Measurements from ENCODE around the gene MYH10. TPM values are rescaled to one million over a fixed set of nuclear protein-coding genes. Genes with fewer than 3 reads are reported as not detected.

Gene MYH10
- total RNA-seq, 1 donor from 2014 or later = 13.2 TPM

DNA sequence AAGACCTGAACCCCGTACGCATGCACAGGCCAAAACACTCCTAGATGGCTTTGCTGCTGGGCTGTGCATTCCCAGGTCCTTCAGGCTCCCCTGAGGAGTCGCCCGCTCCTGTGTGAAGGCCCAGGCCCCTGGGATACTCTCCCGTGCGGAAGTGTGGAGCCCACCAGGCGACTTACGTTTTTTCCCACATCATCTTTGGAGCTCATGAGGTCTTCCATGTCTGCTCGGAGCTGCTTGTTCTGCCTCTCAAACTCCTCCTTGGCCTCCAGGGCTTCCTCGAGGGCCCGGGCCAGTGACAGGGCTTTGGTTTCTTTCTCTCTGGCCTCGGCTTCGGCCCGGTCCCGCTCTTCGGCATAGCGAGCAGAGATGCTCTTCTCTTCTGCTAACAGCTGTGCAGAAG, 138.4 kb downstream of the MYH10 start:
- no peak overlapping the region for H3K4me3 Mint-ChIP-seq (ENCODE audit: low read depth)
- H3K36me3 Mint-ChIP-seq (ENCODE audit: low read depth) = no peaks in the 10 kb centered on the region
- H3K27me3 Mint-ChIP-seq (ENCODE audit: low read depth) = no peaks in the 10 kb centered on the region
- no peaks in the 10 kb centered on the region for H3K4me1 Mint-ChIP-seq (ENCODE audit: low read depth)
- DNase-seq (ENCODE audit: low spot score) = no peak
- no peak overlapping the region for H3K27ac Mint-ChIP-seq
- intact Hi-C loops (cut with micrococcal nuclease) = no loop called here
- H3K9me3 Mint-ChIP-seq = no peaks in the 10 kb centered on the region

GRCh38 chr17:8490256-8491023, 140.1 kb downstream of the MYH10 start:
- Mint-ChIP-seq H3K36me3 (ENCODE audit: low read depth) (peaks cover 10% of the 10 kb centered on the region), H3K9me3 (no peaks in the 10 kb centered on the region), H3K27ac (no peak overlapping the region), H3K4me3 (ENCODE audit: low read depth) (no peak overlapping the region), H3K4me1 (ENCODE audit: low read depth) (no peaks in the 10 kb centered on the region), H3K27me3 (ENCODE audit: low read depth) (no peaks in the 10 kb centered on the region)
- no peak for DNase-seq (ENCODE audit: low spot score)
- intact Hi-C loops (cut with micrococcal nuclease) = no loop called here

GRCh38 chr17:8489841-8490240, 140.7 kb downstream of the MYH10 start:
- Mint-ChIP-seq H3K27me3 (ENCODE audit: low read depth) (no peaks in the 10 kb centered on the region), H3K4me1 (ENCODE audit: low read depth) (no peaks in the 10 kb centered on the region), H3K36me3 (ENCODE audit: low read depth) (peaks cover 13% of the 10 kb centered on the region), H3K27ac (no peak overlapping the region), H3K4me3 (ENCODE audit: low read depth) (no peak overlapping the region), H3K9me3 (peaks cover 2% of the 10 kb centered on the region)
- DNase-seq (ENCODE audit: low spot score) = no peak
- intact Hi-C loops (cut with micrococcal nuclease) = no loop called here

DNA sequence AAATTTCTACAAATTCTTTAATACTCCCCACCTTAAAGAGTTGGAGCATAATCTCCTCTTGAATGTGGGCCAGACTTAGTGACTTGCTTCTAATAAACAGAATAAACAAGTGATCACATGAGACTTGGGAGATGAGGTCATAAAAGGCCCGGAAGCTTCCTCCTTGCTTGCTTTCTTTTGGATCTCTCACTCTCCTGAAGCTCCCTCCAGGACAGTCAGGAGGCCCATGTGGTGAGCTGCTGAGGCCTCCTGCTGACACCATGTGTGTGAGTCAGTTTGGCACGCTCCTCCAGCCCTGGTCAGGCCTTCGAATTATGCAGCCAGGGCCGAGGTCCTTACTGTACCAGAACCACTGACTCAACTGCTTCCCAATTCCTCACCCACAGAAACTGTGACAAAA, 141.6 kb downstream of the MYH10 start:
- intact Hi-C loops (cut with micrococcal nuclease) = no loop called here
- Mint-ChIP-seq H3K27me3 (ENCODE audit: low read depth) (no peaks in the 10 kb centered on the region), H3K9me3 (peaks cover 6% of the 10 kb centered on the region), H3K4me3 (ENCODE audit: low read depth) (no peak overlapping the region), H3K4me1 (ENCODE audit: low read depth) (no peaks in the 10 kb centered on the region), H3K36me3 (ENCODE audit: low read depth) (peaks cover 19% of the 10 kb centered on the region), H3K27ac (no peak overlapping the region)
- no peak for DNase-seq (ENCODE audit: low spot score)

GRCh38 chr17:8488491-8488890, 142.0 kb downstream of the MYH10 start:
- Mint-ChIP-seq H3K36me3 (ENCODE audit: low read depth) (peaks cover 22% of the 10 kb centered on the region), H3K9me3 (peaks cover 6% of the 10 kb centered on the region), H3K4me3 (ENCODE audit: low read depth) (no peak overlapping the region), H3K27me3 (ENCODE audit: low read depth) (no peaks in the 10 kb centered on the region), H3K4me1 (ENCODE audit: low read depth) (no peaks in the 10 kb centered on the region), H3K27ac (no peak overlapping the region)
- no peak for DNase-seq (ENCODE audit: low spot score)
- intact Hi-C loops (cut with micrococcal nuclease) = no loop called here

GRCh38 chr17:8487743-8488142, 142.8 kb downstream of the MYH10 start:
- H3K4me1 Mint-ChIP-seq (ENCODE audit: low read depth) = no peaks in the 10 kb centered on the region
- no peaks in the 10 kb centered on the region for H3K27me3 Mint-ChIP-seq (ENCODE audit: low read depth)
- peaks cover 13% of the 10 kb centered on the region for H3K9me3 Mint-ChIP-seq
- intact Hi-C loops (cut with micrococcal nuclease) = no loop called here
- H3K36me3 Mint-ChIP-seq (ENCODE audit: low read depth) = peaks cover 29% of the 10 kb centered on the region
- H3K4me3 Mint-ChIP-seq (ENCODE audit: low read depth) = no peak overlapping the region
- no peak for DNase-seq (ENCODE audit: low spot score)
- no peak overlapping the region for H3K27ac Mint-ChIP-seq

- Mint-ChIP-seq H3K9me3 (peaks cover 14% of the 10 kb centered on the region), H3K36me3 (ENCODE audit: low read depth) (peaks cover 35% of the 10 kb centered on the region), H3K4me1 (ENCODE audit: low read depth) (no peaks in the 10 kb centered on the region), H3K27ac (no peak overlapping the region), H3K27me3 (ENCODE audit: low read depth) (no peaks in the 10 kb centered on the region), H3K4me3 (ENCODE audit: low read depth) (no peak overlapping the region)
- intact Hi-C loops (cut with micrococcal nuclease) = no loop called here
- no peak for DNase-seq (ENCODE audit: low spot score)
Observed at GRCh38 chr17:8487130-8487645, 143.3 kb downstream of the MYH10 start.

DNA sequence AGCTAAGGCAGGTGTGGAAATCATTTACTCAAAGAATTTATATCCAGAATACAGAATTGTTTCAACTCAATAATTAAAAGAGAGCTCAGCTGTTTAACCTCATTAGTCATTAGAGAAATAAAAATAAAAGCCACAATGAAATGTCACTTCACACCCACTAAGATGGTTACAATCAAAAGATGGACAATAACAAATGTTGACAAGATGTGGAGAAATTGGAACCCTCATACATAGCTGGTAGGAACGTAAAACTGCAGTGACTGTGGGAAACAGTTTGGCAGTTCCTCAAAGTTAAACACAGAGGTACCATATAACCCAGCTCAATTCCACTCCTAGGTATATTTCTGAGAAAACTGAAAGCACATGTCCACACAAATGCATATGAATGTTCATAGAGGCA, 145.0 kb downstream of the MYH10 start:
- peaks cover 49% of the 10 kb centered on the region for H3K36me3 Mint-ChIP-seq (ENCODE audit: low read depth)
- H3K27me3 Mint-ChIP-seq (ENCODE audit: low read depth) = no peaks in the 10 kb centered on the region
- no peak overlapping the region for H3K4me3 Mint-ChIP-seq (ENCODE audit: low read depth)
- peaks cover 14% of the 10 kb centered on the region for H3K9me3 Mint-ChIP-seq
- intact Hi-C loops (cut with micrococcal nuclease) = no loop called here
- no peak overlapping the region for H3K27ac Mint-ChIP-seq
- no peak for DNase-seq (ENCODE audit: low spot score)
- H3K4me1 Mint-ChIP-seq (ENCODE audit: low read depth) = no peaks in the 10 kb centered on the region

DNA sequence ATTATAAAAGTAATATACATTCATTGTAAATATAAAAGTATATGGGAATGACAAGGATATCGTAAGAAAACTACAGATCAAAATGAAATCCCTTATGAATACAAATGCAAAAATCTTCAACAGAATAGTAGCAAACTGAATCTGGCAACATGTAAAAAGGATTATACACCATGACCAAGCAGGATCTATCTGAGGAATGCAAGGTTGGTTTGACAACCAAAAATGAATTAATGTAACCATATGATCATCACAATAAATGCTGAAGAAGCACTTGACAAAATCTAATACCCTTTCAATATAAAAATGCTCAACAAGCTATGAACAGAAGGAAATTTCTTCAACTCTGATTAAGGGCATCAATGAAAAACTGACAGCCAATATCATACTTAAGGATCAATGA, 146.1 kb downstream of the MYH10 start:
- peaks cover 14% of the 10 kb centered on the region for H3K9me3 Mint-ChIP-seq
- no peaks in the 10 kb centered on the region for H3K4me1 Mint-ChIP-seq (ENCODE audit: low read depth)
- no peaks in the 10 kb centered on the region for H3K27me3 Mint-ChIP-seq (ENCODE audit: low read depth)
- peaks cover 57% of the 10 kb centered on the region for H3K36me3 Mint-ChIP-seq (ENCODE audit: low read depth)
- no peak overlapping the region for H3K27ac Mint-ChIP-seq
- DNase-seq (ENCODE audit: low spot score) = no peak
- H3K4me3 Mint-ChIP-seq (ENCODE audit: low read depth) = no peak overlapping the region
- intact Hi-C loops (cut with micrococcal nuclease) = no loop called here

- Mint-ChIP-seq H3K36me3 (ENCODE audit: low read depth) (peaks cover 71% of the 10 kb centered on the region), H3K9me3 (peaks cover 14% of the 10 kb centered on the region), H3K4me1 (ENCODE audit: low read depth) (no peaks in the 10 kb centered on the region), H3K4me3 (ENCODE audit: low read depth) (no peak overlapping the region), H3K27me3 (ENCODE audit: low read depth) (no peaks in the 10 kb centered on the region), H3K27ac (no peak overlapping the region)
- DNase-seq (ENCODE audit: low spot score) = no peak
- intact Hi-C loops (cut with micrococcal nuclease) = no loop called here
Observed at GRCh38 chr17:8482546-8482945, 148.0 kb downstream of the MYH10 start.

DNA sequence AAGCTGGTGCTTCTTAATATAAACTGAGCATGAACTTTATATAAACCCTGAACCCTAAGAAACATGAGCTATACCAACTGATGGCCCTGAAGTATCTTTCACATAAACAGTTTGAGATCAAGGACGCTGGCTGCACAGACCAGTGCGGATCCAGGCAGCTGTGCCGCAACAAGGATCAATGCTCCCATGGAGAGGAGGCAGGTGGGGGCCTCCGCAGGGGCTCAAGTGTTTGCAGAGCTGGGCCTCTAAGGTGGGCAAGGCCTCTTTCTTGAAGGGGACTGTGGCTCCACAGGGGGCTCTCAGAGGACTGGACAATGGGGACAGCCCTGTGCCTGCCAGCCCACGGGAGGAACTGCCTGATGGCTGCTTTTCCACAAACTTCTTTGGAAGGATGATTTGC, 148.8 kb downstream of the MYH10 start:
- Mint-ChIP-seq H3K27me3 (ENCODE audit: low read depth) (no peaks in the 10 kb centered on the region), H3K4me3 (ENCODE audit: low read depth) (no peak overlapping the region), H3K27ac (no peak overlapping the region), H3K9me3 (peaks cover 14% of the 10 kb centered on the region), H3K4me1 (ENCODE audit: low read depth) (no peaks in the 10 kb centered on the region), H3K36me3 (ENCODE audit: low read depth) (peaks cover 69% of the 10 kb centered on the region)
- DNase-seq (ENCODE audit: low spot score) = no peak
- intact Hi-C loops (cut with micrococcal nuclease) = no loop called here

- Mint-ChIP-seq H3K27ac (no peak overlapping the region), H3K9me3 (peaks cover 14% of the 10 kb centered on the region), H3K4me1 (ENCODE audit: low read depth) (no peaks in the 10 kb centered on the region), H3K4me3 (ENCODE audit: low read depth) (no peak overlapping the region), H3K36me3 (ENCODE audit: low read depth) (peaks cover 66% of the 10 kb centered on the region), H3K27me3 (ENCODE audit: low read depth) (no peaks in the 10 kb centered on the region)
- intact Hi-C loops (cut with micrococcal nuclease) = no loop called here
- no peak for DNase-seq (ENCODE audit: low spot score)
Observed at GRCh38 chr17:8481089-8481488, 149.4 kb downstream of the MYH10 start.

GRCh38 chr17:8480011-8480976, 150.2 kb downstream of the MYH10 start:
- Mint-ChIP-seq H3K27me3 (ENCODE audit: low read depth) (no peaks in the 10 kb centered on the region), H3K9me3 (peaks cover 14% of the 10 kb centered on the region), H3K36me3 (ENCODE audit: low read depth) (peaks cover 68% of the 10 kb centered on the region), H3K27ac (no peak overlapping the region), H3K4me1 (ENCODE audit: low read depth) (no peaks in the 10 kb centered on the region), H3K4me3 (ENCODE audit: low read depth) (no peak overlapping the region)
- intact Hi-C loops (cut with micrococcal nuclease) = no loop called here
- no peak for DNase-seq (ENCODE audit: low spot score)

Measured in activated T-helper 2 cell treated with anti-CD3 and anti-CD28 coated beads, Interferon-gamma antibody, Interleukin-2, Interleukin-4, amounts not matched to agents 10 μg/mL and 5 μg/mL and 100 μg/mL, durations not matched to agents 14 hours and 24 hours and 36 hours (primary cell).